Neural progenitor cell (in vitro differentiated cells): Measurements from ENCODE around the gene SUB1.

ENCODE experiments used
- EZH2 ChIP-seq: fragments of 200-600 bp; sonication (generic); IDR thresholded peaks from 2 replicates; pipeline ENCODE4 v1.6.1; 2017; ENCODE audit warnings: antibody characterized with exemption, mild to moderate bottlenecking, moderate library complexity
- TF ChIP-seq, protein P1 (sequence below): fragments of 200-600 bp; sonication (generic); IDR thresholded peaks from 2 replicates; pipeline ENCODE4 v1.5.1; 2017; ENCODE audit warnings: antibody characterized with exemption, mild to moderate bottlenecking

DNA sequence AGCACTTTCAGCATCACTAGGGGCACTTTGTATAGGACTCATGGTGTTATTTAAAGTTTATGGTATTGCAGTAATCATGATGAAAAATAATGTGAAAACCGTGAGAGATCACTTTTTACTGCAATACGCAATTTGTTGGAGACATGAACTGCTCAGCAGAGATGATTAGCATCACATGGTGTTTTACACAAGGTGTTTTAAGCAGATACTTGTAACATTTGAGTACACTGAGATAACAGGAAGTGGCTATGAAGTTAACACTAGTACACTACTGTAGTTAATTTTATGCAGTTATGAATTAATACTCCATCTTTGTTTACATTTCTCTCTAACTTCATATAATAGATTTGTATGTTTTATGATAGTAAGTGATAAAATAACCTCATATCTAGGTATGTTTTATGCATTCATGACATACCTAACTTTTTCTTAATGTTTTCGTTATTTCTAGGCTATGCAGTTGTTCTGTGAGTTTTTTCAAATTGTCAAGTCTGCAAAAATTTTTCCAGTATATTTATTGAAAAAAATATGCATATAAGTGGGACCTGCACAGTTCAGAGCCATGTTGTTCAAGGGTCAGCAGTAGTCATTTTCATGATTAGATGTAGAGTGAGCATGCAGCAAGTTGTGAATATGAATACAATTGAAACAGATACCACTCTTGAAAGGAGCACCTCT, 13.0 kb downstream of the SUB1 start:
- TF ChIP-seq, protein P1, sequence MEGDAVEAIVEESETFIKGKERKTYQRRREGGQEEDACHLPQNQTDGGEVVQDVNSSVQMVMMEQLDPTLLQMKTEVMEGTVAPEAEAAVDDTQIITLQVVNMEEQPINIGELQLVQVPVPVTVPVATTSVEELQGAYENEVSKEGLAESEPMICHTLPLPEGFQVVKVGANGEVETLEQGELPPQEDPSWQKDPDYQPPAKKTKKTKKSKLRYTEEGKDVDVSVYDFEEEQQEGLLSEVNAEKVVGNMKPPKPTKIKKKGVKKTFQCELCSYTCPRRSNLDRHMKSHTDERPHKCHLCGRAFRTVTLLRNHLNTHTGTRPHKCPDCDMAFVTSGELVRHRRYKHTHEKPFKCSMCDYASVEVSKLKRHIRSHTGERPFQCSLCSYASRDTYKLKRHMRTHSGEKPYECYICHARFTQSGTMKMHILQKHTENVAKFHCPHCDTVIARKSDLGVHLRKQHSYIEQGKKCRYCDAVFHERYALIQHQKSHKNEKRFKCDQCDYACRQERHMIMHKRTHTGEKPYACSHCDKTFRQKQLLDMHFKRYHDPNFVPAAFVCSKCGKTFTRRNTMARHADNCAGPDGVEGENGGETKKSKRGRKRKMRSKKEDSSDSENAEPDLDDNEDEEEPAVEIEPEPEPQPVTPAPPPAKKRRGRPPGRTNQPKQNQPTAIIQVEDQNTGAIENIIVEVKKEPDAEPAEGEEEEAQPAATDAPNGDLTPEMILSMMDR: no peak
- TF ChIP-seq EZH2: no peak
